OCI-LY7 (cell line): Measurements from ENCODE around the gene PDCD2. TPM values are rescaled to one million over a fixed set of nuclear protein-coding genes. Genes with fewer than 3 reads are reported as not detected.

Experiments
- BruUV-seq: library from RNA; stranded (reverse); fragments of 400-500 nt; replicated peaks from 2 replicates; lab custom pipeline; 2021; lab: Mats Ljungman, UMichigan
- CTCF ChIA-PET: fragments of 300-600 bp; sonication (Branson Sonifier 250); formaldehyde crosslinking; loops from one replicate; lab custom pipeline; 2022; ENCODE audit warnings: antibody characterized with exemption; ENCODE audit not compliant: unreplicated experiment; lab: Charles Lee
- POLR2A ChIA-PET: fragments of 300-600 bp; sonication (Branson Sonifier 250); formaldehyde crosslinking; loops from one replicate; lab custom pipeline; 2022; ENCODE audit warnings: antibody characterized with exemption; lab: Charles Lee
- DNase-seq: peaks from one replicate; pipeline ENCODE4 v3.0.0-alpha.2; 2015; ENCODE audit warnings: low spot score
- H2AFZ ChIP-seq: fragments of 200-600 bp; sonication (generic), shearing (Covaris generic); 2 replicates; pipeline ENCODE4 v1.6.1; 2014; ENCODE audit warnings: mild to moderate bottlenecking, antibody characterized with exemption, low read length, moderate library complexity
- H3K27ac ChIP-seq: fragments of 200-600 bp; sonication (generic); 2 replicates; pipeline ENCODE4 v1.5.1; 2014; ENCODE audit warnings: mixed run types, low read depth, mild to moderate bottlenecking, moderate library complexity, low read length, inconsistent platforms; ENCODE audit not compliant: poor library complexity, severe bottlenecking
- H3K36me3 ChIP-seq: fragments of 200-600 bp; sonication (generic); 2 replicates; pipeline ENCODE4 v1.6.1; 2014; ENCODE audit warnings: mild to moderate bottlenecking, antibody characterized with exemption, low read length, moderate library complexity, mixed read lengths; ENCODE audit not compliant: insufficient read depth
- H3K4me1 ChIP-seq: fragments of 200-600 bp; sonication (generic); 2 replicates; pipeline ENCODE4 v1.5.1; 2014; ENCODE audit warnings: mild to moderate bottlenecking, low read length; ENCODE audit not compliant: insufficient read depth, poor library complexity, severe bottlenecking
- H3K4me2 ChIP-seq: fragments of 200-600 bp; sonication (generic); 2 replicates; pipeline ENCODE4 v1.6.1; 2014; ENCODE audit warnings: mild to moderate bottlenecking, low read length
- H3K4me3 ChIP-seq: fragments of 200-600 bp; sonication (generic); 2 replicates; pipeline ENCODE4 v1.5.1; 2014; ENCODE audit warnings: mild to moderate bottlenecking, low read depth, low read length; ENCODE audit not compliant: poor library complexity, severe bottlenecking
- H3K79me2 ChIP-seq: fragments of 200-600 bp; sonication (generic); 2 replicates; pipeline ENCODE4 v1.6.1; 2016; ENCODE audit warnings: low read depth, mild to moderate bottlenecking, low read length, moderate library complexity, mixed read lengths; ENCODE audit not compliant: insufficient read depth
- H3K9me2 ChIP-seq: fragments of 200-600 bp; sonication (generic); 2 replicates; pipeline ENCODE4 v1.6.1; 2016; ENCODE audit warnings: mild to moderate bottlenecking, low read length, mixed read lengths; ENCODE audit not compliant: insufficient read depth
- H3K9me3 ChIP-seq: fragments of 200-600 bp; sonication (generic); 2 replicates; pipeline ENCODE4 v1.6.1; 2014; ENCODE audit warnings: mild to moderate bottlenecking, mixed run types, low read length, mixed read lengths
- H4K20me1 ChIP-seq: fragments of 200-600 bp; sonication (generic); 2 replicates; pipeline ENCODE4 v1.6.1; 2014; ENCODE audit warnings: mild to moderate bottlenecking, antibody characterized with exemption, low read length, moderate library complexity, mixed read lengths; ENCODE audit not compliant: insufficient read depth
- CTCF ChIP-seq: fragments of 200-600 bp; sonication (generic); conservative IDR thresholded peaks from 2 replicates; pipeline ENCODE4 v1.5.1; 2014; ENCODE audit warnings: mild to moderate bottlenecking, antibody characterized with exemption, low read length, moderate library complexity, mixed read lengths
- EZH2phosphoT487 ChIP-seq: fragments of 200-600 bp; sonication (generic); IDR thresholded peaks from 2 replicates; pipeline ENCODE4 v1.6.1; 2018; ENCODE audit warnings: low read depth, borderline replicate concordance, mild to moderate bottlenecking, mixed run types, antibody characterized with exemption, low read length, moderate library complexity, mixed read lengths
- intact Hi-C: fragments of 100-400 bp; cut with micrococcal nuclease; formaldehyde crosslinking; loops from one replicate; pipeline ENCODE4 v1.10.0; 2022; ENCODE audit not compliant: unreplicated experiment
- total RNA-seq, 2 experiments: library from RNA; depleted of rRNA in 1 of 2; stranded (reverse); fragments of >200 nt in 1 of 2; shearing (Covaris generic) in 1 of 2; gene quantifications; 2 replicates each; pipeline ENCODE4 v1.2.3, GENCODE V29; 2014 to 2022

Gene PDCD2
- total RNA-seq, 2 experiments from 2014 or later: 92.8 to 115 TPM

GRCh38 chr6:170542031-170542719 lies 42.3 kb downstream of the PDCD2 start:
- no peak for DNase-seq
- Histone ChIP-seq H4K20me1 (0 out of 2 replicates have a peak, but pooled peaks cover 11% of the 10 kb centered on the region), H2AFZ (no peak overlapping the region), H3K4me3 (no peak overlapping the region), H3K4me2 (no peak overlapping the region), H3K9me3 (no peaks in the 10 kb centered on the region), H3K9me2 (no peaks in the 10 kb centered on the region), H3K79me2 (peaks cover 36% of the 10 kb centered on the region; the same call in 1 of the 2 replicates), H3K36me3 (peaks cover 100% of the 10 kb centered on the region), H3K4me1 (peaks cover 12% of the 10 kb centered on the region), H3K27ac (no peak overlapping the region)
- POLR2A ChIA-PET: interaction anchor here (1.5 to 2.2 kb wide), 2 partner anchors 8 to 11 kb away, joined by 7 to 13 read pairs; partner anchors contain the start of genes PSMB1 and TBP
- intact Hi-C loops: no loop called here
- CTCF ChIA-PET: interaction anchor here (1.1 kb wide), 1 partner anchor 12 kb away, joined by 3 read pairs; no protein-coding TSS in a partner anchor
- TF ChIP-seq CTCF (no peak), EZH2phosphoT487 (no peak)
- no TSS peak for BruUV-seq

- no peak overlapping the region for H3K4me3 ChIP-seq
- POLR2A ChIA-PET: interaction anchor here (1.2 kb wide), 1 partner anchor 12 kb away, joined by 3 read pairs; no protein-coding TSS in a partner anchor
- peaks cover 17% of the 10 kb centered on the region; the same call in 1 of the 2 replicates for H4K20me1 ChIP-seq
- H2AFZ ChIP-seq: no peak overlapping the region
- no TSS peak for BruUV-seq
- H3K36me3 ChIP-seq: peaks cover 99% of the 10 kb centered on the region
- H3K79me2 ChIP-seq: peaks cover 25% of the 10 kb centered on the region; the same call in 1 of the 2 replicates
- no peak overlapping the region for H3K27ac ChIP-seq
- CTCF ChIA-PET: no interaction called here
- H3K9me3 ChIP-seq: no peaks in the 10 kb centered on the region
- no peaks in the 10 kb centered on the region for H3K9me2 ChIP-seq
- intact Hi-C loops: no loop called here
- TF ChIP-seq EZH2phosphoT487: no peak
- TF ChIP-seq CTCF: no peak
- DNase-seq: no peak
- no peak overlapping the region for H3K4me2 ChIP-seq
- H3K4me1 ChIP-seq: peaks cover 12% of the 10 kb centered on the region
Observed at GRCh38 chr6:170537329-170537728, 47.1 kb downstream of the PDCD2 start.

- Histone ChIP-seq H4K20me1 (peaks cover 17% of the 10 kb centered on the region; the same call in 1 of the 2 replicates), H3K9me2 (no peaks in the 10 kb centered on the region), H3K79me2 (peaks cover 25% of the 10 kb centered on the region; the same call in 1 of the 2 replicates), H2AFZ (no peak overlapping the region), H3K36me3 (peaks cover 99% of the 10 kb centered on the region), H3K27ac (no peak overlapping the region), H3K4me3 (no peak overlapping the region), H3K4me2 (no peak overlapping the region), H3K9me3 (no peaks in the 10 kb centered on the region), H3K4me1 (peaks cover 12% of the 10 kb centered on the region)
- intact Hi-C loops: no loop called here
- ChIA-PET POLR2A (no interaction called here), CTCF (no interaction called here)
- no TSS peak for BruUV-seq
- no peak for TF ChIP-seq CTCF
- no peak for TF ChIP-seq EZH2phosphoT487
- no peak for DNase-seq
Observed at GRCh38 chr6:170536671-170537070, 47.8 kb downstream of the PDCD2 start.
